ENCODE results near the gene EMCN. TPM values are rescaled to one million over a fixed set of nuclear protein-coding genes. Genes with fewer than 3 reads are reported as not detected.

EMCN gene
- polyA plus RNA-seq, 1 experiment = 0.11 TPM

GRCh38 chr4:100362366-100362765, 155.5 kb downstream of the EMCN start:
- Histone ChIP-seq H3K4me3 (ENCODE audit: low read depth, low read length) (no peak overlapping the region), H3K27me3 (ENCODE audit: control insufficient read depth, insufficient read depth, low read length) (no peaks in the 10 kb centered on the region), H3K36me3 (ENCODE audit: control insufficient read depth, insufficient read depth, low read length) (no peaks in the 10 kb centered on the region)
- DNase-seq (ENCODE audit: low read depth) = no peak
- POLR2A ChIA-PET = no interaction called here
- CTCF ChIA-PET = interaction anchor here (1.2 to 1.4 kb wide), 2 partner anchors 10 to 268 kb away, joined by 3 to 4 read pairs; no protein-coding TSS in a partner anchor
- TF ChIP-seq CTCF (IDR thresholded peaks at IDR 0.05; ENCODE audit: insufficient read depth, low read depth, low read length) = no peak

- Histone ChIP-seq H3K27me3 (ENCODE audit: control insufficient read depth, insufficient read depth, low read length) (no peaks in the 10 kb centered on the region), H3K36me3 (ENCODE audit: control insufficient read depth, insufficient read depth, low read length) (no peaks in the 10 kb centered on the region), H3K4me3 (ENCODE audit: low read depth, low read length) (no peak overlapping the region)
- POLR2A ChIA-PET = no interaction called here
- no peak for TF ChIP-seq CTCF (IDR thresholded peaks at IDR 0.05; ENCODE audit: insufficient read depth, low read depth, low read length)
- DNase-seq (ENCODE audit: low read depth) = no peak
- CTCF ChIA-PET = interaction anchor here (1.2 kb wide), 1 partner anchor 267 kb away, joined by 3 read pairs; no protein-coding TSS in a partner anchor
These were observed 156.5 kb downstream of the EMCN start for GRCh38 chr4:100361336-100361735.

GRCh38 chr4:100360211-100360610, 157.6 kb downstream of the EMCN start:
- DNase-seq (ENCODE audit: low read depth) = no peak
- POLR2A ChIA-PET = no interaction called here
- Histone ChIP-seq H3K36me3 (ENCODE audit: control insufficient read depth, insufficient read depth, low read length) (no peaks in the 10 kb centered on the region), H3K4me3 (ENCODE audit: low read depth, low read length) (no peak overlapping the region), H3K27me3 (ENCODE audit: control insufficient read depth, insufficient read depth, low read length) (no peaks in the 10 kb centered on the region)
- CTCF ChIA-PET = no interaction called here
- no peak for TF ChIP-seq CTCF (IDR thresholded peaks at IDR 0.05; ENCODE audit: insufficient read depth, low read depth, low read length)

- Histone ChIP-seq H3K36me3 (ENCODE audit: control insufficient read depth, insufficient read depth, low read length) (no peaks in the 10 kb centered on the region), H3K27me3 (ENCODE audit: control insufficient read depth, insufficient read depth, low read length) (no peaks in the 10 kb centered on the region), H3K4me3 (ENCODE audit: low read depth, low read length) (no peak overlapping the region)
- TF ChIP-seq CTCF (IDR thresholded peaks at IDR 0.05; ENCODE audit: insufficient read depth, low read depth, low read length) = no peak
- no peak for DNase-seq (ENCODE audit: low read depth)
- ChIA-PET CTCF (no interaction called here), POLR2A (no interaction called here)
These were observed 158.4 kb downstream of the EMCN start for GRCh38 chr4:100359441-100359840.

GRCh38 chr4:100357542-100357941, 160.3 kb downstream of the EMCN start:
- Histone ChIP-seq H3K36me3 (ENCODE audit: control insufficient read depth, insufficient read depth, low read length) (no peaks in the 10 kb centered on the region), H3K4me3 (ENCODE audit: low read depth, low read length) (no peak overlapping the region), H3K27me3 (ENCODE audit: control insufficient read depth, insufficient read depth, low read length) (no peaks in the 10 kb centered on the region)
- DNase-seq (ENCODE audit: low read depth) = no peak
- POLR2A ChIA-PET = no interaction called here
- TF ChIP-seq CTCF (IDR thresholded peaks at IDR 0.05; ENCODE audit: insufficient read depth, low read depth, low read length) = no peak
- CTCF ChIA-PET = interaction anchor here (0.6 kb wide), 1 partner anchor 14 kb away, joined by 3 read pairs; no protein-coding TSS in a partner anchor

Data from BJ (cell line).